GM12891 (cell line): ENCODE data around the gene FCAMR.
A peak's percentile ranks its signal among the peaks of the same experiment; 100 is the strongest.
"Not testable (repeated sequence)": the region's sequence is repeated elsewhere in the genome, so short reads cannot be mapped to it uniquely, and the experiment has no call there.

Experiments
- DNase-seq: peaks from one replicate; pipeline ENCODE4 v3.0.0; 2011; ENCODE audit warnings: low spot score; ENCODE audit not compliant: insufficient read length
- FAIRE-seq: peaks from 2 replicates; lab custom pipeline; 2011; peaks lifted over from hg19 to GRCh38; lab: Jason Lieb, UNC
- PAX5 ChIP-seq: IDR thresholded peaks from 2 replicates; pipeline ENCODE4 v1.6.1; 2011; ENCODE audit warnings: low read length, moderate library complexity, mild to moderate bottlenecking; ENCODE audit not compliant: insufficient read depth, severe bottlenecking
- POLR2A ChIP-seq: IDR thresholded peaks from 2 replicates; pipeline ENCODE4 v1.6.1; 2011; ENCODE audit warnings: low read depth, low read length, control low read depth
- POLR2AphosphoS5 ChIP-seq: IDR thresholded peaks from 2 replicates; pipeline ENCODE4 v1.6.1; 2011; ENCODE audit warnings: low read depth, low read length, control low read depth
- POU2F2 ChIP-seq: IDR thresholded peaks from 2 replicates; pipeline ENCODE4 v1.6.1; 2011; ENCODE audit warnings: low read depth, mild to moderate bottlenecking, control low read depth, low read length, moderate library complexity
- SPI1 ChIP-seq: IDR thresholded peaks from 2 replicates; pipeline ENCODE4 v1.6.1; 2011; ENCODE audit warnings: low read depth, low read length, control low read depth
- TAF1 ChIP-seq: IDR thresholded peaks from 2 replicates; pipeline ENCODE4 v1.6.1; 2011; ENCODE audit warnings: low read depth, low read length, control low read depth

FCAMR gene

DNA sequence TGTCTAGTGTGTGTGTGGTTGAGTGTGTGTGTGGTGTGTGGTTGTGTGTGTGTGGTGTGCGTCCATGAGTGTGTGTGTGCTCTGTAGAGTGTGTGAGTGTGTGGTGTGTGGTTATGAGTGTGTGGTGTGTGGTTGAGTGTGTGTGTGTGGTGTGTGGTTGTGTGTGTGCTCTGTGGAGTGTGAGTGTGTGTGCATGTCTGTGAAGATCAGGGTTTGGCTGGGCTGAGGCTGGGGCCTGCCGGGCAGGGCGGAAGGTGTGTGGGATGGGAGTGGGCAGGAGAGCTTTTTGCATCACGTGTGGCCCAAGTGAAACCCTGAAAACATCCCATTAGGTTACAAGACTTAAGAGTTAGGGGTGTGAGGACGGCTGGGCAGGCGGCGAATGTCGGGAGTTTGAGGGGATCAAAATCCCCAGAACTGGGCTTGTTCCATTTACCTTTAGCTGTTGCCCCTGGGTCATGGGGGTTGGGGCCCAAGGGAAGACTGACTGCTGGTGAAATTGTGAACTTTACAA lies 45.6 kb downstream of the FCAMR start:
- DNase-seq (no peak), FAIRE-seq (no peak)
- TF ChIP-seq POLR2A (no peak), POU2F2 (peak; percentile 58; the same call in 1 of the 2 replicates), SPI1 (peak; percentile 25; the same call in 1 of the 2 replicates), TAF1 (peak; percentile 47; the same call in 1 of the 2 replicates), POLR2AphosphoS5 (no peak)

DNA sequence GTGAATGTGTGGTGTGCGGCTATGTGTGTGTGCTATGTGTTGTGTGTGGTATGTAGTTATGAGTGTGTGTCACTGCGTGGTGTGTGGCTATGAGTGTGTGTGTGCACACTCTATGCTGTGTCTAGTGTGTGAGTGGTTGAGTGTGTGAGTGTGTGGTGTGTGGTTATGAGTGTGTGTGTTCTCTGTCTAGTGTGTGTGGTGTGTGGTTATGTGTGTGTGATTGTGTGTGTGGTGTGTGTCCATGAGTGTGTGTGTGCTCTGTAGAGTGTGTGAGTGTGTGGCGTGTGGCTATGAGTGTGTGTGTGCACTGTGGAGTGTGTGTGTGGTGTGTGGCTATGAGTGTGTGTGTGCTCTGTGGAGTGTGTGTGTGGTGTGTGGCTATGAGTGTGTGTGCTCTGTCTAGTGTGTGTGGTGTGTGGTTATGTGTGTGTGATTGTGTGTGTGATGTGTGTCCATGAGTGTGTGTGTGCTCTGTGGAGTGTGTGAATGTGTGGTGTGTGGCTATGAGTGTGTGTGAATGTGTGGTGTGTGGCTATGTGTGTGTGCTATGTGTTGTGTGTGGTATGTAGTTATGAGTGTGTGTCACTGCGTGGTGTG lies 46.2 kb downstream of the FCAMR start:
- DNase-seq, result not testable (repeated sequence)
- TF ChIP-seq POU2F2 (peak; percentile 73; the same call in 1 of the 2 replicates), POLR2AphosphoS5 (peak; percentile 62)
- peak; percentile 100 for FAIRE-seq

DNA sequence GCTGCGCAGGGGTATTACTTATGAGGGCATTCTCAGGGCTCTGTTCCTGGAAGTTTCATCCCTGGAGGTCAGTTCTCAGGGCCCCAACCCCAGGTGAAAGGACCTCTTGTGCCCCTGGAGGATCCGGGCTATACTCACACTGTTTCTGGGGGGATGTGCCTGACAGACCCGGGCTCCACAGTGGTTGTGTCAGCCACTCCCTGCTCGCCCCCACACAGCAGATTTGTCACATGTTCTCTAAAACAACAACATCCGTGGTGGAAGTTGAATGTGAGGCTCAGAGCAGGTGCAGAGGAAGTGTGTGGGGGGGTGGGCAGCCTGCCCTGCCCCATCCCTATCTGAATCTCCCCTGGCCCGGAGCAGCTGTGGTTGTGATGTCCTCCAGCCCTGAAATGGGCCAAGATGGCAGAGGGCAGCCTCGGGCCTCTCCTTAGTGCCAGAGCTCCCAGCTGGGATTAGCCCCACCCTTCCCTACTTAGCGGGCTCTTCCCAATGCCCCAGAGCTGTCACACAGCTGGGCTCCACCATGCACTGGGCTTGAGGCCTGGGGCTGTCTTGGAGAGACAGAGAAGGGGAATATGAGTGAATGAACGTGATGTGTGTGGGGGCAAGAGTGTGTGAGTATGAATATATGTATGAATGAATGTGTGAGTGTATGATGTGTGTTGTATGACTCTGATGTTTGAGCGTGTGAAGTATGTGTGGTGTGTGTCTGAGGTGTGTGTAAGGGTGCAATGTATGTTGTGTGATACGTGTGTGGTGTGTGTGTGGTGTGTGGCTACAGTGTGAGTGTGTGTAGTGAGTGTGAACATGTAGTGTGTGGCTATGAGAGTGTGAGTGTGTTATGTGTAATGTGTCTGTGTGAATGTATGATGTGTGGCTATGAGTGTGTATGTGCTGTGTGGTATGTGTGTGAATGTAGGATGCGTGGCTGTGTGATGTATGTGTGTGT lies 47.0 kb downstream of the FCAMR start:
- peak; percentile 81 for TF ChIP-seq SPI1
- TF ChIP-seq POU2F2, result peak; percentile 61; the same call in 1 of the 2 replicates
- peak; percentile 89 for TF ChIP-seq TAF1
- TF ChIP-seq POLR2AphosphoS5, result peak; percentile 68
- TF ChIP-seq POLR2A, result peak; percentile 81
- no peak for TF ChIP-seq PAX5
- DNase-seq (no peak), FAIRE-seq (peak; percentile 74)

DNA sequence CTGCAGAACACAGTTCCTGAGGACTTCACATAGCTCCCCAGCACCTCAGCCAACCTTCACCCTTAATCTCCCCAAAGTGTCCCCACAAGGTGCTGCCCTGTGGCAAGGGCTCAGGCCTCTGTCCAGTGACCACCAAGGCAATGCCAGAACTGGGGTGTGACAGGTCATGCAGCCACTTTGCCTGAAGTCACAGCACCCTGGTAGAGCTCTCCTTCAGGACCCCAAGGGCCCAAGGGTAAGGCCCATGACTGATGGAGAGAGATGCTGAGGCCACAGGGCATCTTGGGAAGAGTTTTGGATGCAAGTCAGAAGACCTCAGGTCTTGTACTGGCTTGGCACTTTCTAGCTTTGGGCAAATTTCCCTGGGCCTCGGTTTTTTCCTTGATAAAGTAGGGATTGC lies 47.7 kb downstream of the FCAMR start:
- TF ChIP-seq POLR2AphosphoS5 (peak; percentile 18; the same call in 1 of the 2 replicates), POU2F2 (no peak), POLR2A (peak; percentile 54)
- FAIRE-seq (no peak), DNase-seq (no peak)

DNA sequence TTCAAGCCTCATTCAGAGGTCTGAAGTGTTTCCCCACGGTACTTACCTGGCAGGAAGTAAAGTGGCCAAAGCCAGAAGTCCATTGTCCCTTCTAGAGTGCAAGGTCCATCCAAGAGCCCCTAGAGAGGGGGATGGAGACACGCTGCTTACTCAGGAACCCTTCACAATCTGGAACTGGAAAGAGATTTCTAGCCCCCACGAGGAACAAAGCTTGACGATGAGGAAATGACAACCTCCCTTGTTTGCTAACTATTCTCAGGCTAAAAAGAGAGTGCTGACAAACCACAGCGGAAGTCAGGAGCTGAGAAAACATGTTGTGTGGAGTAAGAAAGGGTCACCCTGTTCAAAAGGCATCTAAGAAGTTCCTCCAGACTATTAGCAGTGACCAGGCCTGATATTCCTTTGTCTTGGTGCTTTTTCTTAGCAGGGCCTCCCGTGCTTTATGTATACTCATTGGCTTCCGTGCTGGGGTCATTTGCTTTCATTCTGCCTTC lies 48.4 kb downstream of the FCAMR start, which contains the start of gene FCMR:
Gene FCMR, minus strand, starts transcription at position 170 of the 494 bp plus-strand sequence. Its CDS starts 87 bp downstream, at position 83.
- no peak for DNase-seq
- TF ChIP-seq POLR2A (peak; percentile 96), POLR2AphosphoS5 (peak; percentile 86; the same call in 1 of the 2 replicates), PAX5 (no peak), TAF1 (peak; percentile 62), POU2F2 (no peak), SPI1 (peak; percentile 67)
- FAIRE-seq, result no peak

DNA sequence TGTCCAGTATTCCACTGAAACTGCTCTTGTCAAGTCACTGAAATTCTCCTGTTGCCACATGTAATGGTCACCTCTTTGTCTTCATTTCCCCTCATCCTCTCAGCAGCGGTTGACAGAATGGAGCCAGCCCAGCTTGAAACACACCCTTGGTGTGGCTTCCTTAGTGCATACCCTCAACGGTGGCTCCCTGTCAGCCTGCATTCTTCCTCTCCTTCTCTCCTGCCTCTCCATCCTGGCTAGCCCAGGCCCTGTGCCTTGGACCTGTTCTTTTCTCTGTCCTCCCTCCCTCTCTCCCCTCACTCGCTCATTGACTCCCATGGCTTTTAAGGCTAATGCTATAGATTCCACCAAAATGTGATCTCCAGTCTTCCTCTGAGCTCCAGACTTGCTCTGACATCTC lies 52.2 kb downstream of the FCAMR start:
- DNase-seq, result no peak
- FAIRE-seq, result peak; percentile 75
- no peak for TF ChIP-seq SPI1
- TF ChIP-seq POLR2A, result 0 out of 2 replicates have a peak, but pooled peaks have one; percentile 25

DNA sequence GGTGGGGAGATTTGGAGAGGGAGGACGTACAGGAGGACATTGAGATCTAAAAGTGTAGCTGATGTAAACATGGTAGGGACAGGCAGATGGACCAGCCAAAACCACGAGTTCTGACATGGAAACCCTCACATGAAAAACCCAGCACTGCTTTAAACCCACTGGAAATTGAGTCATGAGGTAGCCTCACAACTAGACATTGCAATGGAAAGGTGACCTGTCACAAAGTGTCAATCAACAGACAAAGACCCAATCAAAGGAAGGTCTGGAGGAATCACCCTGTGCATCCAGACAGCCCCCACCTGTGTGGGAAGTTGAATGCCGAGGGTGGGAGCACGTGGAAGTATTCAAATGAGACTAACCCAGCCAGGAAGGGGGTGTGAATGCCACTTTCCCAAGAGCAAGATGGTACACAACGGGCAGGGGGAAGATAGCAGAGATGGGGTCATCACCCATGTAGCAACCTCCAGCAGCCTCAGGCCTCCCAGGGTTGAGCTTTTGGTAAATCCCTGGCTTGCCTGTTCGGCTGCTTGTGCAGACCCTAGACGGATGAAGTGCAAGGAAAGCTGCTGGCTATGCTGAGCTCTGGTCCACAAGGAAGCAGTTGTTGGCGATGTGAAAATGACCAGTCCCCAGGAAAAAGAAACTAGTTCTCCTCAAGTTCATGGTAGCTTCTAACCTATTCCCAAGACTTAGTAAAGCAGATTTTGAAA lies 54.1 kb downstream of the FCAMR start:
- no peak for FAIRE-seq
- TF ChIP-seq TAF1 (no peak), POU2F2 (no peak), PAX5 (no peak), POLR2AphosphoS5 (no peak), SPI1 (no peak), POLR2A (no peak)

DNA sequence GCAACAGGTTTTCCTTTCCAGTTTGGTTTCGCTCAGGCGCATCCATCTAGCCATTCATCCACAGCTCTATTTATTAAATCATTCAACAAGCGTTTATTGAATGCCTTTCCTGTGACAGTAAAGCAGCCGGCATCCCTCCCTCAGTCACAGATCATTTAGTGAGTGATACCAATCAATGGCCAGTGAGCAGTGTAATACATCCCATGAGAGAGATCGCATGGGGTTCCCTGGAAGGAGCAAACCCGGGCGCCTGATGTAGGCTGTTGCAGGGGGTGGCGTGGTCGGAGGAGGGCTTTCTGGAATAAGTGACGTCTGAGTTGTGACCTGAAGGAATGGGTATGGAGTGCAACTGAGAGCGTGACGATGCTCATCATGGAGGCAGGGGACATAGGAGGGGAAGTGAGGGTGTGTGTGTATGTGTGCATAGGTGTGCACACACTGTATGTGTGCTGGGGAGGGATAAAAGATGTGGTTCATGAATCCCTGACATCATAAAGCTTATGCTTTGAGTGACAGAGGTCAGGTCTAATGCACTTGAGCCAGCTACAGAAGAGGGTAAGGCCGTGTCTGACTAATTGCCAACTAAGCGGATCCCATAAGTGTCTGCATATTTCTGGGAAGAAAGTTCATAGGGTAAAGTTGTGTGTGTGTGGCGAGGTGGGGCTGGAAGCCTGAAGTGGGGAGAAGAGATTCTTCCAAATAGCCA lies 55.1 kb downstream of the FCAMR start:
- no peak for FAIRE-seq
- no peak for TF ChIP-seq POU2F2
- TF ChIP-seq POLR2A, result no peak
- TF ChIP-seq PAX5, result no peak
- no peak for TF ChIP-seq POLR2AphosphoS5
- no peak for TF ChIP-seq SPI1
- no peak for TF ChIP-seq TAF1
- no peak for DNase-seq

More for the DNA sequence above, 54.1 kb downstream of the FCAMR start:
- DNase-seq, result no peak
